Measurements from ENCODE around the gene NLRP7.

NLRP7 gene

DNA sequence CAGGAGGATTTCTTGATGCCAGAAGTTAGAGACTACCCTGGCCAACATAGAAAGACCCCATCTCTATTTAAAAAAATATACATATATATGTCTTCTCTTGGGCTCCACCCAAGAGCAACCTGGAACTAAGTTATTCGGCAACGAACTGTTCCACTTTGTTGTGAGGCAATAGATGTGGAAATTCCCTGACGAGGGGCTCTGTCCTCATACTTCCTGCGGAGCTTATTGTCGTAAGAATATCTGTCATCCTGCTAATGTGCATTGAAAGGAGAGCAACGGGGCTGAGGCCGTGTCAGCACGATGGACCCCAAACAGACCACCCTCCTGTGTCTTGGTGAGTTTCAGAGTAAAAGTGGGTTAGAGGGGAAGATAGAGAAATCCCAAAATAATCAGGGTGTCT lies 73.3 kb downstream of the NLRP7 start, which contains the start of gene FCAR:
FCAR (plus strand) TSS at position 246 of the 400 bp plus-strand sequence; CDS start at position 301, 55 bp downstream.
- no peak for DNase-seq (ENCODE audit: low read depth)
